ENCODE measurements around the gene APH1B. TPM values are rescaled to one million over a fixed set of nuclear protein-coding genes. Genes with fewer than 3 reads are reported as not detected.

The APH1B gene
- 10 to 100 TPM; 23.7 to 38.7 (median 33.6) TPM for total RNA-seq (2021; fragmentation: NEBNext Ultra II Directional; extraction: Animal tissue kit (Norgen Biotek cat#: 25700))
- long read RNA-seq, full-length matches to known transcripts = 26 of 27 reads
- long read RNA-seq, partial matches to known transcripts = 0 of 27 reads
- long read RNA-seq, other reads (novel, unspliced or antisense) = 1 of 27 reads

GRCh38 chr15:63277038-63277892, at the start of gene APH1B:
Gene APH1B (plus strand): TSS chr15:63277605. CDS start chr15:63277624, 19 bp downstream.
- peak; percentile 38 for DNase-seq
- peak; percentile 20; the same call in 1 of the 2 replicates for TF ChIP-seq CTCF (IDR thresholded peaks at IDR 0.05)

GRCh38 chr15:63227689-63228088, 49.7 kb upstream of the APH1B start:
- no peak for TF ChIP-seq CTCF (IDR thresholded peaks at IDR 0.05)
- peak overlapping the region; percentile 41 for H3K27ac Mint-ChIP-seq
- H3K4me1 Mint-ChIP-seq (ENCODE audit: low read depth) = peaks cover 45% of the 10 kb centered on the region
- no peaks in the 10 kb centered on the region for H3K27me3 Mint-ChIP-seq (ENCODE audit: insufficient read depth)
- H3K4me3 Mint-ChIP-seq = no peak overlapping the region
- H3K9me3 Mint-ChIP-seq = no peaks in the 10 kb centered on the region
- H3K36me3 Mint-ChIP-seq (ENCODE audit: low read depth) = no peaks in the 10 kb centered on the region
- no peak for DNase-seq

More at GRCh38 chr15:63277038-63277892, at the start of gene APH1B:
- Mint-ChIP-seq H3K4me3 (peak within 1 kb of the TSS; percentile 88), H3K4me1 (ENCODE audit: low read depth) (peaks cover 30% of the 10 kb centered on the region), H3K27me3 (ENCODE audit: insufficient read depth) (no peaks in the 10 kb centered on the region), H3K36me3 (ENCODE audit: low read depth) (peaks cover 18% of the 10 kb centered on the region), H3K9me3 (no peaks in the 10 kb centered on the region), H3K27ac (peak within 1 kb of the TSS; percentile 84)

GRCh38 chr15:63231206-63231605, 46.2 kb upstream of the APH1B start:
- DNase-seq = no peak
- no peaks in the 10 kb centered on the region; the same call in 1 of the 2 replicates for H3K27me3 Mint-ChIP-seq (ENCODE audit: insufficient read depth)
- peaks cover 4% of the 10 kb centered on the region; the same call in 1 of the 2 replicates for H3K36me3 Mint-ChIP-seq (ENCODE audit: low read depth)
- peaks cover 75% of the 10 kb centered on the region for H3K4me1 Mint-ChIP-seq (ENCODE audit: low read depth)
- H3K27ac Mint-ChIP-seq = no peak overlapping the region
- no peak overlapping the region for H3K4me3 Mint-ChIP-seq
- no peaks in the 10 kb centered on the region for H3K9me3 Mint-ChIP-seq
- TF ChIP-seq CTCF (IDR thresholded peaks at IDR 0.05) = no peak

- no peaks in the 10 kb centered on the region; the same call in 1 of the 2 replicates for H3K27me3 Mint-ChIP-seq (ENCODE audit: insufficient read depth)
- H3K36me3 Mint-ChIP-seq (ENCODE audit: low read depth) = peaks cover 4% of the 10 kb centered on the region; the same call in 1 of the 2 replicates
- DNase-seq = no peak
- H3K4me3 Mint-ChIP-seq = no peak overlapping the region
- no peaks in the 10 kb centered on the region for H3K9me3 Mint-ChIP-seq
- H3K27ac Mint-ChIP-seq = peak overlapping the region; percentile 32
- peaks cover 75% of the 10 kb centered on the region for H3K4me1 Mint-ChIP-seq (ENCODE audit: low read depth)
- no peak for TF ChIP-seq CTCF (IDR thresholded peaks at IDR 0.05)
Observed at GRCh38 chr15:63231706-63232105, 45.7 kb upstream of the APH1B start.

- peaks cover 75% of the 10 kb centered on the region for H3K4me1 Mint-ChIP-seq (ENCODE audit: low read depth)
- no peaks in the 10 kb centered on the region; the same call in 1 of the 2 replicates for H3K27me3 Mint-ChIP-seq (ENCODE audit: insufficient read depth)
- peaks cover 11% of the 10 kb centered on the region for H3K36me3 Mint-ChIP-seq (ENCODE audit: low read depth)
- DNase-seq = no peak
- no peak for TF ChIP-seq CTCF (IDR thresholded peaks at IDR 0.05)
- H3K27ac Mint-ChIP-seq = no peak overlapping the region
- no peaks in the 10 kb centered on the region for H3K9me3 Mint-ChIP-seq
- 0 out of 2 replicates have a peak overlapping the region, but pooled peaks have one; percentile 11 for H3K4me3 Mint-ChIP-seq
Observed at GRCh38 chr15:63232405-63232804, 45.0 kb upstream of the APH1B start.
